ENCODE measurements around the gene TMEM184A. TPM values are rescaled to one million over a fixed set of nuclear protein-coding genes. Genes with fewer than 3 reads are reported as not detected.
A peak's percentile ranks its signal among the peaks of the same experiment; 100 is the strongest.

Gene TMEM184A
- total and polyA plus RNA-seq, 2 of the 13 experiments (the other 11 are each of a cell fraction or from before 2014, with no cell fraction given) = 9.5 to 20.4 TPM

DNA sequence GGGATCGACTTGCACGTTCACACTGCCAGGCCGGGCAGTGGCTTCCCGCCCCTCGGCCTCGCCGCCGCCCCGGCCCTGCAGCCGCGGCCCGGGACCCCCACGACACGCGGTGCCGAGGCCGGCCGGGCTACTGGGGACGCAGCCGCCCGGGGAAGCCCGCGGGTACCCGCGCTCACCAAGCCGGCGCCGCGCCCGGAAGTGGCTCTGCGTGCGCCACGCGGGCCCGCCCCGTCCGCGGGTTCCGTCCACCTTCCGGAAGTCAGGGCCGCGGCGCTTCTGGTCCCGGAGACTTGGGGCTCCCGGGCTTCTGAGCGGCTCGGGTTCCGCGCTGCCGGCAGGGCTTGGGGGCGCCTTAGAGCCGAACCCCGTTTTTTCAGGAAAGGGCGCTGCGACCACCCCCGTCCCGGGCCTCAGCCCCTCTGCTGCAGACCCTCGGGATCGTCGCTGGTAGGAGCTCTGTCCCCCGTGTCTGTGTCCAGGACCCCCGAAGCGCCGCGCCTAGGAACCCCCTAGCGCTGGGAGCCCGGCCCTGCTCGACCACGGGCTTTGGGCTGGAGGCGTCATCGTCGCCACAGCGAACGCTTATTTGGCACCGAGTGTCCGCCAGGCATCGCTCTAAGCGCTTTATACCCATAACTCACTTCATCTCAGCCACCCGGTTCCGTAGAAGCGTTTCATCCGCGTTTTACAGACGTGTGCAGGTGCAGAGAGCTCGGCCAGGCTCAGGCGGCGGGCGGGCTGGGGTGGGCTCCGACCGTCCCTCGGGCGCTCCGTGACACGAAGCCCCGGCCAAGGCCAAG is 14.0 kb upstream of the TMEM184A start, which contains the start of gene PSMG3 (continued):
- TF ChIP-seq, protein P1, sequence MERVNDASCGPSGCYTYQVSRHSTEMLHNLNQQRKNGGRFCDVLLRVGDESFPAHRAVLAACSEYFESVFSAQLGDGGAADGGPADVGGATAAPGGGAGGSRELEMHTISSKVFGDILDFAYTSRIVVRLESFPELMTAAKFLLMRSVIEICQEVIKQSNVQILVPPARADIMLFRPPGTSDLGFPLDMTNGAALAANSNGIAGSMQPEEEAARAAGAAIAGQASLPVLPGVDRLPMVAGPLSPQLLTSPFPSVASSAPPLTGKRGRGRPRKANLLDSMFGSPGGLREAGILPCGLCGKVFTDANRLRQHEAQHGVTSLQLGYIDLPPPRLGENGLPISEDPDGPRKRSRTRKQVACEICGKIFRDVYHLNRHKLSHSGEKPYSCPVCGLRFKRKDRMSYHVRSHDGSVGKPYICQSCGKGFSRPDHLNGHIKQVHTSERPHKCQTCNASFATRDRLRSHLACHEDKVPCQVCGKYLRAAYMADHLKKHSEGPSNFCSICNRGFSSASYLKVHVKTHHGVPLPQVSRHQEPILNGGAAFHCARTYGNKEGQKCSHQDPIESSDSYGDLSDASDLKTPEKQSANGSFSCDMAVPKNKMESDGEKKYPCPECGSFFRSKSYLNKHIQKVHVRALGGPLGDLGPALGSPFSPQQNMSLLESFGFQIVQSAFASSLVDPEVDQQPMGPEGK (CRISPR knock-in tag; IDR thresholded peaks at IDR 0.05) = peak; percentile 56; the same call in 1 of the 2 replicates
- TF ChIP-seq, protein P2, sequence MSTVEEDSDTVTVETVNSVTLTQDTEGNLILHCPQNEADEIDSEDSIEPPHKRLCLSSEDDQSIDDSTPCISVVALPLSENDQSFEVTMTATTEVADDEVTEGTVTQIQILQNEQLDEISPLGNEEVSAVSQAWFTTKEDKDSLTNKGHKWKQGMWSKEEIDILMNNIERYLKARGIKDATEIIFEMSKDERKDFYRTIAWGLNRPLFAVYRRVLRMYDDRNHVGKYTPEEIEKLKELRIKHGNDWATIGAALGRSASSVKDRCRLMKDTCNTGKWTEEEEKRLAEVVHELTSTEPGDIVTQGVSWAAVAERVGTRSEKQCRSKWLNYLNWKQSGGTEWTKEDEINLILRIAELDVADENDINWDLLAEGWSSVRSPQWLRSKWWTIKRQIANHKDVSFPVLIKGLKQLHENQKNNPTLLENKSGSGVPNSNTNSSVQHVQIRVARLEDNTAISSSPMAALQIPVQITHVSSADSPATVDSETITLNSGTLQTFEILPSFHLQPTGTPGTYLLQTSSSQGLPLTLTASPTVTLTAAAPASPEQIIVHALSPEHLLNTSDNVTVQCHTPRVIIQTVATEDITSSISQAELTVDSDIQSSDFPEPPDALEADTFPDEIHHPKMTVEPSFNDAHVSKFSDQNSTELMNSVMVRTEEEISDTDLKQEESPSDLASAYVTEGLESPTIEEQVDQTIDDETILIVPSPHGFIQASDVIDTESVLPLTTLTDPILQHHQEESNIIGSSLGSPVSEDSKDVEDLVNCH (CRISPR knock-in tag; IDR thresholded peaks at IDR 0.05) = no peak
- no peak for TF ChIP-seq NCOA1 (CRISPR knock-in tag; IDR thresholded peaks at IDR 0.05)
- TF ChIP-seq TBX2 (CRISPR knock-in tag; IDR thresholded peaks at IDR 0.05; ENCODE audit: borderline replicate concordance) = peak; percentile 79
- no peak for TF ChIP-seq ATAD3A (CRISPR knock-in tag; IDR thresholded peaks at IDR 0.05)
- TF ChIP-seq ZNF138 (CRISPR knock-in tag; IDR thresholded peaks at IDR 0.05; ENCODE audit: low read depth) = no peak
- TF ChIP-seq NR2C2 (CRISPR knock-in tag; IDR thresholded peaks at IDR 0.05; ENCODE audit: borderline replicate concordance) = peak; percentile 84
- peak; percentile 53; the same call in 1 of the 2 replicates for TF ChIP-seq SP140L (CRISPR knock-in tag; IDR thresholded peaks at IDR 0.05; ENCODE audit: borderline replicate concordance)
- TF ChIP-seq ZNF782 (CRISPR knock-in tag; IDR thresholded peaks at IDR 0.05; ENCODE audit: borderline replicate concordance) = peak; percentile 92; the same call in 1 of the 2 replicates
- TF ChIP-seq TCF7 (IDR thresholded peaks at IDR 0.05; ENCODE audit: low read depth) = no peak
- peak; percentile 61; the same call in 1 of the 2 replicates for TF ChIP-seq RFXAP (CRISPR knock-in tag; IDR thresholded peaks at IDR 0.05; ENCODE audit: borderline replicate concordance)
- 0 out of 2 replicates have a peak, but pooled peaks have one; percentile 22 for TF ChIP-seq ZNF383 (CRISPR knock-in tag; IDR thresholded peaks at IDR 0.05; ENCODE audit: borderline replicate concordance)
- TF ChIP-seq, protein P3, sequence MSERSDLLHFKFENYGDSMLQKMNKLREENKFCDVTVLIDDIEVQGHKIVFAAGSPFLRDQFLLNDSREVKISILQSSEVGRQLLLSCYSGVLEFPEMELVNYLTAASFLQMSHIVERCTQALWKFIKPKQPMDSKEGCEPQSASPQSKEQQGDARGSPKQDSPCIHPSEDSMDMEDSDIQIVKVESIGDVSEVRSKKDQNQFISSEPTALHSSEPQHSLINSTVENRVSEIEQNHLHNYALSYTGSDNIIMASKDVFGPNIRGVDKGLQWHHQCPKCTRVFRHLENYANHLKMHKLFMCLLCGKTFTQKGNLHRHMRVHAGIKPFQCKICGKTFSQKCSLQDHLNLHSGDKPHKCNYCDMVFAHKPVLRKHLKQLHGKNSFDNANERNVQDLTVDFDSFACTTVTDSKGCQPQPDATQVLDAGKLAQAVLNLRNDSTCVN (CRISPR knock-in tag; IDR thresholded peaks at IDR 0.05; ENCODE audit: borderline replicate concordance) = no peak
- TF ChIP-seq SMC3 (IDR thresholded peaks at IDR 0.05; ENCODE audit: low read length) = no peak
- TF ChIP-seq SRY (CRISPR knock-in tag; IDR thresholded peaks at IDR 0.05) = peak; percentile 71; the same call in 1 of the 2 replicates
- 0 out of 4 replicates have a peak, but pooled peaks of 1 of the 2 experiments have one; percentile 14 for TF ChIP-seq NR2F1 (CRISPR knock-in tag; IDR thresholded peaks at IDR 0.05)
- TF ChIP-seq MAF1 (CRISPR knock-in tag; IDR thresholded peaks at IDR 0.05; ENCODE audit: borderline replicate concordance) = 0 out of 2 replicates have a peak, but pooled peaks have one; percentile 57
- no peak for TF ChIP-seq CBX2 (IDR thresholded peaks at IDR 0.05; ENCODE audit: low read depth, low read length)
- no peak for TF ChIP-seq CBX2 (CRISPR knock-in tag; IDR thresholded peaks at IDR 0.05; ENCODE audit: low read depth)
- TF ChIP-seq NBN (conservative IDR thresholded peaks at IDR 0.05) = no peak
- TF ChIP-seq ZNF569 (CRISPR knock-in tag; IDR thresholded peaks at IDR 0.05; ENCODE audit: borderline replicate concordance) = no peak
- TF ChIP-seq SSRP1 (CRISPR knock-in tag; IDR thresholded peaks at IDR 0.05) = no peak
- no peak for TF ChIP-seq SYNCRIP (IDR thresholded peaks at IDR 0.05; ENCODE audit: insufficient read depth, low read depth, low read length)
- no peak for TF ChIP-seq NFIB (CRISPR knock-in tag; IDR thresholded peaks at IDR 0.05; ENCODE audit: borderline replicate concordance)

All from HepG2 (cell line).